ENCODE measurements around the gene CTNNA3. TPM values are rescaled to one million over a fixed set of nuclear protein-coding genes. Genes with fewer than 3 reads are reported as not detected.

Gene CTNNA3
- total RNA-seq, 1 experiment from 2014 or later = not detected

DNA sequence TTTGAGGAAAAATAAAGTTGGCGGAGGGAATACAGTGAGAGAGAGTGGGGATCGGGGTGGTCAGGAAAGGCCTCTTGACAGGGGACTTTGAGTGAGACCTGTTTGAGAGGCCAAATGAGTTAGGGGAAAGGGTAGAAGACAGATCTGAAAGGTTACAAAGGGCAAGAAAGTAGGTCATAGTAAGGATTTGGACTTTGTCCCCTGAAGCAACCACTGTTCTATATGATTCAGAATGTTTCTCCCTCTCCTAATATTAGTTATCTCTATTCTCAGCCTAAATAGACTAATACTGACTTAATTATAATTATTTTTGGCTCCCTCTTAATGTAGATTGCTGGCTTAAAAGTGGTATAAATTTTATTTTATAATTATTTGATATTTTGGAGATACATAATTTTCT, 88.0 kb downstream of the CTNNA3 start:
- H3K27me3 ChIP-seq (ENCODE audit: low read length) = no peaks in the 10 kb centered on the region
- H3K4me1 ChIP-seq (ENCODE audit: low read length) = no peaks in the 10 kb centered on the region
- no peaks in the 10 kb centered on the region for H3K9me2 ChIP-seq (replicated peaks; ENCODE audit: insufficient read depth, low read length)
- DNase-seq = no peak
- H3K79me2 ChIP-seq (ENCODE audit: low read length) = no peaks in the 10 kb centered on the region
- no peak overlapping the region for H3K9ac ChIP-seq (ENCODE audit: low read length)
- H3K27ac ChIP-seq (ENCODE audit: low read length) = no peak overlapping the region
- no peaks in the 10 kb centered on the region for H4K20me1 ChIP-seq (ENCODE audit: insufficient read depth, low read depth, low read length)
- no peaks in the 10 kb centered on the region for H3K36me3 ChIP-seq (ENCODE audit: insufficient read depth, low read length)
- H2AFZ ChIP-seq (ENCODE audit: low read length) = no peak overlapping the region
- H3K9me3 ChIP-seq (ENCODE audit: low read length) = no peaks in the 10 kb centered on the region
- H3K4me3 ChIP-seq (ENCODE audit: low read length) = no peak overlapping the region
- H3K4me2 ChIP-seq (ENCODE audit: low read depth, low read length, poor library complexity, severe bottlenecking) = no peak overlapping the region

DNA sequence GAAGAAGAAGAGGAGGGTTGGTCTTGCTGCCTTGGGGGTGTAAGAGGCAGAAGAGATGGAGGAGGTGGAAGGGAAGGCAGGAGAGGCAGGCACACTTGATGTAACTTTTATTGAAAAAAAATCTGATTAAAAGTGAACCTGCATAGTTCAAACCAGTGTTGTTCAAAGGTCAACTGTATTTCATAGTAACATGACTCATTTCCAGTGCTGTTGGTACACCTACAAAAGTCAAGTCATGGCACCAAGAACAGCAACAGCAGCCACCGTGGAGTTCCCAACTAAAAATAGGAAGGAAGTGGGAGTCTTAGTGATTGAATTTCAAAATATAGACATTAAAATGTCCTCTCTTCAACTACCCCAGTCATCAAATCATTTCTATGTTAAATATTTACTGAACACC, 88.5 kb downstream of the CTNNA3 start:
- Histone ChIP-seq H3K27ac (ENCODE audit: low read length) (no peak overlapping the region), H3K4me1 (ENCODE audit: low read length) (no peaks in the 10 kb centered on the region), H3K27me3 (ENCODE audit: low read length) (no peaks in the 10 kb centered on the region), H3K4me2 (ENCODE audit: low read depth, low read length, poor library complexity, severe bottlenecking) (no peak overlapping the region), H2AFZ (ENCODE audit: low read length) (no peak overlapping the region), H3K9me2 (replicated peaks; ENCODE audit: insufficient read depth, low read length) (no peaks in the 10 kb centered on the region), H4K20me1 (ENCODE audit: insufficient read depth, low read depth, low read length) (no peaks in the 10 kb centered on the region), H3K36me3 (ENCODE audit: insufficient read depth, low read length) (no peaks in the 10 kb centered on the region), H3K9me3 (ENCODE audit: low read length) (no peaks in the 10 kb centered on the region), H3K79me2 (ENCODE audit: low read length) (no peaks in the 10 kb centered on the region), H3K9ac (ENCODE audit: low read length) (no peak overlapping the region), H3K4me3 (ENCODE audit: low read length) (no peak overlapping the region)
- DNase-seq = no peak

DNA sequence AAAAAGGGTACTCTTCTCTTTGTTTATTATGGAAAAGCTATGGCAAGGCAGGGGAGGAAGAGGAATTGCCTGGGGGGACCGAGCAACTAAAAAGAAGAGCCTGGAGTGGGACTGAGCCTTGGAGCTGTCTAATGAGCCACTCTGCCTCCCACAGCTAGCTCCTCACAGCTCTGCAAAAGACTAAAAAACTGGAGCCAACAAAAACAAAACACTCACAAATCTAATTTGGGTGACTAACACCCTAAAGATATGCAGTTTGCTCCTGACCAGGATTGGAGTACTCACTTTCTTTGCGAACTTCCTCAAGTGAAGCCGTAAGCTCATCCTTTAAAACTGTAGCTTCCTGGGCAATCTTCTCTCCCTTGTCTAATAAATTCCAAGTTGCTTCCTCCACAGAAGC, 89.4 kb downstream of the CTNNA3 start:
- Histone ChIP-seq H3K9ac (ENCODE audit: low read length) (no peak overlapping the region), H3K4me3 (ENCODE audit: low read length) (no peak overlapping the region), H3K36me3 (ENCODE audit: insufficient read depth, low read length) (no peaks in the 10 kb centered on the region), H4K20me1 (ENCODE audit: insufficient read depth, low read depth, low read length) (no peaks in the 10 kb centered on the region), H3K4me1 (ENCODE audit: low read length) (no peaks in the 10 kb centered on the region), H3K9me3 (ENCODE audit: low read length) (no peaks in the 10 kb centered on the region), H3K27ac (ENCODE audit: low read length) (no peak overlapping the region), H3K27me3 (ENCODE audit: low read length) (no peaks in the 10 kb centered on the region), H3K9me2 (replicated peaks; ENCODE audit: insufficient read depth, low read length) (no peaks in the 10 kb centered on the region), H3K79me2 (ENCODE audit: low read length) (no peaks in the 10 kb centered on the region), H3K4me2 (ENCODE audit: low read depth, low read length, poor library complexity, severe bottlenecking) (no peak overlapping the region), H2AFZ (ENCODE audit: low read length) (no peak overlapping the region)
- no peak for DNase-seq

DNA sequence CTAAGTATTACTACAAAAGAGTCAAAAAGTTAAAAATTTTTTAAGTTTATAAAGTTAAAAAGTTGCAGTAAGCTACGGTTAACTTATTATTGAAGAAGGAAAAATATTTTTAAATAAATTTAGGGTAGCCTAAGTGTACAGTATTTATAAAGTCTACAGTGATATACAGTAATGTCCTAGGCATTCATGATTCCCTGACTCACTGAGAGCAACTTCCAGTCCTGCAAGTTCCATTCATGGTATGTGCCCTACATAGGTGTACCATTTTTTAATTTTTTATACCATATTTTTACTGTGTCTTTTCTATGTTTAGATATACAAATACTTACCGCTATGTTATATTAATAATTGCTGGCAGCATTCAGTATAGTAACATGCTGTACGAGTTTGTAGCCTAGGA, 92.3 kb downstream of the CTNNA3 start:
- no peaks in the 10 kb centered on the region for H3K36me3 ChIP-seq (ENCODE audit: insufficient read depth, low read length)
- H3K9me2 ChIP-seq (replicated peaks; ENCODE audit: insufficient read depth, low read length) = no peaks in the 10 kb centered on the region
- H3K27ac ChIP-seq (ENCODE audit: low read length) = no peak overlapping the region
- no peaks in the 10 kb centered on the region for H3K9me3 ChIP-seq (ENCODE audit: low read length)
- no peaks in the 10 kb centered on the region for H3K4me1 ChIP-seq (ENCODE audit: low read length)
- no peaks in the 10 kb centered on the region for H3K27me3 ChIP-seq (ENCODE audit: low read length)
- no peak overlapping the region for H3K4me3 ChIP-seq (ENCODE audit: low read length)
- no peak for DNase-seq
- no peak overlapping the region for H3K9ac ChIP-seq (ENCODE audit: low read length)
- no peak overlapping the region for H2AFZ ChIP-seq (ENCODE audit: low read length)
- H3K79me2 ChIP-seq (ENCODE audit: low read length) = no peaks in the 10 kb centered on the region
- H3K4me2 ChIP-seq (ENCODE audit: low read depth, low read length, poor library complexity, severe bottlenecking) = no peak overlapping the region
- no peaks in the 10 kb centered on the region for H4K20me1 ChIP-seq (ENCODE audit: insufficient read depth, low read depth, low read length)

DNA sequence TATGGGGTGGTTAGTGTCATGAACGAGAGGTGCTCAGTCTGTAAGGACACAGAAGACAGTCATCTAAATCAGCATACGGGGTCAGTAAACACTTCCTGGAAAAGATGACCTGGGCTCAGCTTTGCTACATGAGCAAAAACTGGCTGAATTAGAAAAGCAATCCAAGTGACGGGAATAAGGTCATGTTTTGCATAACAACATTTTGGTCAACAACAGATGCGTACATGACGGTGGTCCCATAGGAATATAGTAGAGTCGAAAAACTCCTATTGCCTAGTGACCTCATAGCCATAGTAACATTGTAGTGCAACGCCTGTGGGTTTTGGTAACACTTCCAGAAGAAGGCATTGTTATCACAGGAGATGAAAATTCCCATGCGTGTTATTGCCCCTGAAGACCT, 92.9 kb downstream of the CTNNA3 start:
- no peaks in the 10 kb centered on the region for H3K79me2 ChIP-seq (ENCODE audit: low read length)

DNA sequence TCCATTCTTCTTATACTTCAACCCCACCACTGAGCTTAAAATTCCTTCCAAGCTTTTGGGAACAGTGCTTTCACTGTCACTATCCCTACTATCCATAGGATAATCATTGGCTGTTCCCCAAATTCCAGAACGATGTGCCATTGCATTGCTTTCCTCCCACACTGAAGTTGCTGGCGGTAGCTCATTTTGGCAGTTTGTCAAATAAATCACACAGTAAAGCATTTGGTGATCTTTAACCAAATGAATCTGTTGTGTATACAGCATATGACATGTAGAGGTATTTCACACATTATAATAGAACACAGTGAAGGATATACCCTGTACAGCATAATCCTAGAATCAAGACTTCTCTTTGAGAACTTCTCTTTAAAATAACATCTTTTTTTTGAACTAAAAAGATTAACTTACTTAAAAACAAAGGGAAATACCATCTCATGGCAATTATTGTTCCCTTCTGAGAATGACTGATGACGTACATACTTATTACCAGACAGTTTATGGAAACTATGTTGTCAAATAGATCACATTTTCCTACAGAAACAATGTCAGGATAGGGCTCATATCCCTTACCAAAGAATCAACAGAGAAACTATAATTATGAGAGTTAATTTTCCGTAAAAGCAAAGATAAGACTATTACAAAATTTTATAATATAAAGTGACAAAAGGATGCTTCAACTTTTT, 93.6 kb downstream of the CTNNA3 start:
- H3K36me3 ChIP-seq (ENCODE audit: insufficient read depth, low read length) = no peaks in the 10 kb centered on the region
- H3K4me2 ChIP-seq (ENCODE audit: low read depth, low read length, poor library complexity, severe bottlenecking) = no peak overlapping the region
- H3K9me2 ChIP-seq (replicated peaks; ENCODE audit: insufficient read depth, low read length) = no peaks in the 10 kb centered on the region
- no peak for DNase-seq
- no peaks in the 10 kb centered on the region for H3K79me2 ChIP-seq (ENCODE audit: low read length)
- H4K20me1 ChIP-seq (ENCODE audit: insufficient read depth, low read depth, low read length) = no peaks in the 10 kb centered on the region
- H3K9ac ChIP-seq (ENCODE audit: low read length) = no peak overlapping the region
- H3K4me3 ChIP-seq (ENCODE audit: low read length) = no peak overlapping the region
- no peak overlapping the region for H2AFZ ChIP-seq (ENCODE audit: low read length)
- no peaks in the 10 kb centered on the region for H3K9me3 ChIP-seq (ENCODE audit: low read length)
- H3K27me3 ChIP-seq (ENCODE audit: low read length) = no peaks in the 10 kb centered on the region
- H3K4me1 ChIP-seq (ENCODE audit: low read length) = no peaks in the 10 kb centered on the region
- H3K27ac ChIP-seq (ENCODE audit: low read length) = no peak overlapping the region

More for the DNA sequence above, 92.9 kb downstream of the CTNNA3 start:
- no peaks in the 10 kb centered on the region for H3K9me3 ChIP-seq (ENCODE audit: low read length)
- H3K9ac ChIP-seq (ENCODE audit: low read length) = no peak overlapping the region
- H3K36me3 ChIP-seq (ENCODE audit: insufficient read depth, low read length) = no peaks in the 10 kb centered on the region
- H3K9me2 ChIP-seq (replicated peaks; ENCODE audit: insufficient read depth, low read length) = no peaks in the 10 kb centered on the region
- no peak overlapping the region for H3K4me3 ChIP-seq (ENCODE audit: low read length)
- H3K27ac ChIP-seq (ENCODE audit: low read length) = no peak overlapping the region
- no peak for DNase-seq
- H3K4me2 ChIP-seq (ENCODE audit: low read depth, low read length, poor library complexity, severe bottlenecking) = no peak overlapping the region
- H4K20me1 ChIP-seq (ENCODE audit: insufficient read depth, low read depth, low read length) = no peaks in the 10 kb centered on the region
- H3K27me3 ChIP-seq (ENCODE audit: low read length) = no peaks in the 10 kb centered on the region
- H3K4me1 ChIP-seq (ENCODE audit: low read length) = no peaks in the 10 kb centered on the region
- no peak overlapping the region for H2AFZ ChIP-seq (ENCODE audit: low read length)

DNA sequence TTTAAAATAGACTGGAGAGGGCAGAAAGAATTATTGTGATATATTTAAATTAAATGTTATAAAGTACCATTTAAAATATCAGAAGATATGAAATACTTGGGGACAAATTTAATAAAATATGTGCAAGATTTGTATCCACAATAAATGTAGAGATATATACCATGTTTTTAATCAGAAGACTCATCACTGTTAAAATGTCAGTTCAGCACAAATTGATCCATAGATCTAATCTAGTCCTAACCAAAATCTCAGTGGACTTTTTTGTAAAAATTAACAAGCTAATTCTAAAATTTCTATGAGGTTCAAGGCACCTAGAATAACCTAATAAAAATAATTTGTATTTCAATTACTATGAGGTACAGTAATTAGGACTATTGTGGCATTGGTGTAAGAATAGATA, 96.4 kb downstream of the CTNNA3 start:
- Histone ChIP-seq H3K4me3 (ENCODE audit: low read length) (no peak overlapping the region), H3K9me2 (replicated peaks; ENCODE audit: insufficient read depth, low read length) (no peaks in the 10 kb centered on the region), H3K27ac (ENCODE audit: low read length) (no peak overlapping the region), H3K27me3 (ENCODE audit: low read length) (no peaks in the 10 kb centered on the region), H2AFZ (ENCODE audit: low read length) (no peak overlapping the region), H3K4me2 (ENCODE audit: low read depth, low read length, poor library complexity, severe bottlenecking) (no peak overlapping the region), H3K36me3 (ENCODE audit: insufficient read depth, low read length) (no peaks in the 10 kb centered on the region), H3K9ac (ENCODE audit: low read length) (no peak overlapping the region), H4K20me1 (ENCODE audit: insufficient read depth, low read depth, low read length) (no peaks in the 10 kb centered on the region), H3K4me1 (ENCODE audit: low read length) (no peaks in the 10 kb centered on the region), H3K9me3 (ENCODE audit: low read length) (no peaks in the 10 kb centered on the region), H3K79me2 (ENCODE audit: low read length) (no peaks in the 10 kb centered on the region)
- DNase-seq = no peak

DNA sequence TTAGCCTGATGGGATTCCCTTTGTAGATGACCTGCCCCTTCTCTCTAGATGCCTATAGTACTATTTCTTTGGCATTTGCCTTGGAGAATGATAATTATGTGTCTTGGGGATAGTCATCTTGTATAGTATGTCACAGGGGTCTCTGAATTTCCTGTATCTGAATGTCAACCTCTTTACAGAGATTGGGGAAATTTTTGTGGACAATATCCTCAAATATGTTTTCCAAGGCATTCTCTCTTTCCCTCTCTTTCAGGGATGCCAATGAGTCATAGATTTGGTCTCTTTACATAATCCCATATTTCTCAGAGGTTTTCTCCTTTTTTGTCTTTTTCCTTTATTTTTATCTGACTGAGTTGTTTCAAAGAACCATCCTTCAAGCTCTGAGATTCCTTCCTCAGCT, 99.4 kb downstream of the CTNNA3 start:
- Histone ChIP-seq H3K4me3 (ENCODE audit: low read length) (no peak overlapping the region), H2AFZ (ENCODE audit: low read length) (no peak overlapping the region), H4K20me1 (ENCODE audit: insufficient read depth, low read depth, low read length) (no peaks in the 10 kb centered on the region)

More for the DNA sequence above, 99.4 kb downstream of the CTNNA3 start:
- Histone ChIP-seq H3K36me3 (ENCODE audit: insufficient read depth, low read length) (no peaks in the 10 kb centered on the region), H3K79me2 (ENCODE audit: low read length) (no peaks in the 10 kb centered on the region), H3K4me2 (ENCODE audit: low read depth, low read length, poor library complexity, severe bottlenecking) (no peak overlapping the region), H3K27ac (ENCODE audit: low read length) (no peak overlapping the region), H3K4me1 (ENCODE audit: low read length) (no peaks in the 10 kb centered on the region), H3K9ac (ENCODE audit: low read length) (no peak overlapping the region), H3K9me2 (replicated peaks; ENCODE audit: insufficient read depth, low read length) (no peaks in the 10 kb centered on the region), H3K27me3 (ENCODE audit: low read length) (no peaks in the 10 kb centered on the region), H3K9me3 (ENCODE audit: low read length) (no peaks in the 10 kb centered on the region)
- no peak for DNase-seq

Measured in Karpas-422 (cell line).